RCC 7860 (cell line): ENCODE results near the gene TM2D3.

Experiments
- DNase-seq: peaks from one replicate; pipeline ENCODE4 v3.0.0-alpha.2; 2015; ENCODE audit warnings: low spot score
- FAIRE-seq: peaks from 2 replicates; lab custom pipeline; 2012; peaks lifted over from hg19 to GRCh38; lab: Jason Lieb, UNC

TM2D3 gene

GRCh38 chr15:101609742-101610610 is 42.2 kb downstream of the TM2D3 start:
- FAIRE-seq (no peak), DNase-seq (no peak)

GRCh38 chr15:101608201-101608600 is 44.0 kb downstream of the TM2D3 start:
- no peak for DNase-seq
- no peak for FAIRE-seq

GRCh38 chr15:101607108-101607507 is 45.1 kb downstream of the TM2D3 start:
- DNase-seq (no peak), FAIRE-seq (no peak)

GRCh38 chr15:101604124-101604874 is 47.9 kb downstream of the TM2D3 start:
- FAIRE-seq, result no peak

GRCh38 chr15:101602801-101603200 is 49.4 kb downstream of the TM2D3 start:
- FAIRE-seq (no peak), DNase-seq (no peak)

More at GRCh38 chr15:101604124-101604874, 47.9 kb downstream of the TM2D3 start:
- no peak for DNase-seq

GRCh38 chr15:101600035-101600434 is 52.1 kb downstream of the TM2D3 start:
- FAIRE-seq (no peak), DNase-seq (no peak)

- no peak for FAIRE-seq
- no peak for DNase-seq
Observed at GRCh38 chr15:101599091-101599490, 53.1 kb downstream of the TM2D3 start.

GRCh38 chr15:101597360-101597928 is 54.7 kb downstream of the TM2D3 start:
- no peak for DNase-seq
- no peak for FAIRE-seq

GRCh38 chr15:101596633-101597032 is 55.5 kb downstream of the TM2D3 start:
- FAIRE-seq, result no peak
- DNase-seq, result no peak
